ENCODE data around the gene HPS3.

- TF ChIP-seq, protein P1, sequence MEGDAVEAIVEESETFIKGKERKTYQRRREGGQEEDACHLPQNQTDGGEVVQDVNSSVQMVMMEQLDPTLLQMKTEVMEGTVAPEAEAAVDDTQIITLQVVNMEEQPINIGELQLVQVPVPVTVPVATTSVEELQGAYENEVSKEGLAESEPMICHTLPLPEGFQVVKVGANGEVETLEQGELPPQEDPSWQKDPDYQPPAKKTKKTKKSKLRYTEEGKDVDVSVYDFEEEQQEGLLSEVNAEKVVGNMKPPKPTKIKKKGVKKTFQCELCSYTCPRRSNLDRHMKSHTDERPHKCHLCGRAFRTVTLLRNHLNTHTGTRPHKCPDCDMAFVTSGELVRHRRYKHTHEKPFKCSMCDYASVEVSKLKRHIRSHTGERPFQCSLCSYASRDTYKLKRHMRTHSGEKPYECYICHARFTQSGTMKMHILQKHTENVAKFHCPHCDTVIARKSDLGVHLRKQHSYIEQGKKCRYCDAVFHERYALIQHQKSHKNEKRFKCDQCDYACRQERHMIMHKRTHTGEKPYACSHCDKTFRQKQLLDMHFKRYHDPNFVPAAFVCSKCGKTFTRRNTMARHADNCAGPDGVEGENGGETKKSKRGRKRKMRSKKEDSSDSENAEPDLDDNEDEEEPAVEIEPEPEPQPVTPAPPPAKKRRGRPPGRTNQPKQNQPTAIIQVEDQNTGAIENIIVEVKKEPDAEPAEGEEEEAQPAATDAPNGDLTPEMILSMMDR (conservative IDR thresholded peaks at IDR 0.05 in 1 of 2, IDR thresholded peaks at IDR 0.05 in 1 of 2; ENCODE audit: extremely low read depth in 1 of 2, insufficient read depth in 1 of 2, low read depth in 1 of 2, low read length in 2 of 2), result no peak
- TF ChIP-seq EZH2 (IDR thresholded peaks at IDR 0.05; ENCODE audit: borderline replicate concordance, low read length), result no peak
These were observed 38.5 kb downstream of the HPS3 start for GRCh38 chr3:149167898-149168297.

Data from mammary epithelial cell (primary cell).